ENCODE data around the gene TMEM170B. TPM values are rescaled to one million over a fixed set of nuclear protein-coding genes. Genes with fewer than 3 reads are reported as not detected.

The TMEM170B gene
- total and polyA plus RNA-seq, 2 of the 8 experiments (the other 6 are each of a cell fraction or from before 2014, with no cell fraction given): 0.80 to 4.3 TPM

DNA sequence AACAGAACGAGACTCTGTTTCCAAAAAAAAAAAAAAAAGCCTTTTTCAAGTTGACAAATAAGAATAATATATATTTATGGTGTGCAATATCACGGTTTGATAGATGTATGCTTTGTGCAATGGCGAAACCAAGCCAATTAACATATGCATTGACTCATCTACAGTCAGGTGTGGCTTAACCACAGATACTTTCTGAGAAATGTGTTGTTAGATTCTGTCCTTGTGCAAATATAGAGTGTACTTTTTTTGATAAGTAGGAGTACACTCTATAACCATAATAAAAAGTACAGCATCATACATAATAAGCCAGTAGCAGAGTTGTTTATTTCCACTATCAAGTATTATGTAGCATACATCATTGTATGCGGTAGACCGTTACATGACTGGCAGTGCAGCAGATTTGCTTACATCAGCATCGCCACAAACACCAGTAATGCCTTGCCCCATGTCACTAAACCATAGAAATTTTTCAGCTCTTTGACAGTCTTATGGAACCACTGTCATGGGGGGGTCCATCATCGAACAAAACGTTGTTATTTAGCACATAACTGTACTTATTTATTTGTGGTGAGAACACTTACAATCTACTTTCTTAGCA lies 59.2 kb downstream of the TMEM170B start:
- H2BK5ac ChIP-seq (ENCODE audit: low read depth, low read length): no peak overlapping the region
- H3K79me1 ChIP-seq (ENCODE audit: low read depth, low read length): no peaks in the 10 kb centered on the region
- H2AFZ ChIP-seq (ENCODE audit: low read length): no peak overlapping the region
- no peak overlapping the region for H4K5ac ChIP-seq (ENCODE audit: insufficient read length, low read depth, low read length)
- H2BK15ac ChIP-seq (ENCODE audit: low read length): no peak overlapping the region
- H3K4ac ChIP-seq (replicated peaks; ENCODE audit: insufficient read length, low read depth, low read length): no peak overlapping the region
- CTCF ChIA-PET (ENCODE audit: partially characterized antibody): interaction anchor here (0.7 to 3.8 kb wide), 15 partner anchors 9 to 1320 kb away, joined by 3 to 18 read pairs (median 4); no protein-coding TSS in a partner anchor
- no peak overlapping the region for H3K4me2 ChIP-seq (ENCODE audit: insufficient read depth in 1 of 2, low read depth in 2 of 2, low read length in 2 of 2)
- no peak overlapping the region for H2BK20ac ChIP-seq (ENCODE audit: low read length)
- POLR2A ChIA-PET (ENCODE audit: partially characterized antibody): no interaction called here
- H2BK120ac ChIP-seq (replicated peaks; ENCODE audit: low read depth, low read length): no peak overlapping the region
- no peaks in the 10 kb centered on the region for H3K36me3 ChIP-seq (ENCODE audit: control insufficient read depth in 2 of 4, insufficient read depth in 4 of 4, low read length in 3 of 4)
- no peaks in the 10 kb centered on the region for H3K9me3 ChIP-seq (ENCODE audit: insufficient read depth in 2 of 2, low read depth in 1 of 2, low read length in 1 of 2)
- no peak overlapping the region for H3K18ac ChIP-seq (ENCODE audit: extremely low read depth, low read length)
- no peak for FAIRE-seq
- no peak overlapping the region for H3K23ac ChIP-seq (ENCODE audit: insufficient read length)
- no peak overlapping the region; the same call in 1 of the 2 replicates for H2BK12ac ChIP-seq (ENCODE audit: low read depth, low read length)
- no peaks in the 10 kb centered on the region for H4K20me1 ChIP-seq (replicated peaks in 1 of 2; ENCODE audit: control insufficient read depth in 1 of 2, insufficient read depth in 2 of 2, low read length in 2 of 2)
- no peak overlapping the region for H2AK5ac ChIP-seq (ENCODE audit: low read depth, low read length)
- no peak for DNase-seq (ENCODE audit: low read depth in 1 of 2, low spot score in 2 of 2)
- WGBS, 2 experiments (ENCODE audit: extremely low coverage in 1 of 2, insufficient coverage in 1 of 2, insufficient read length in 1 of 2, insufficient replicate concordance in 2 of 2, low coverage in 1 of 2, low lambda C conversion rate in 2 of 2, missing lambda C conversion rate in 1 of 2): 80% methylated on average over 8 of the region's 8 CpGs; no CpG with 5 or more reads in 1 of the 2 experiments
- H3K23me2 ChIP-seq (ENCODE audit: low read depth, low read length): no peaks in the 10 kb centered on the region; the same call in 1 of the 2 replicates
- no peak overlapping the region for H4K91ac ChIP-seq (replicated peaks; ENCODE audit: insufficient read length, low read length)
- H3K4me3 ChIP-seq (ENCODE audit: extremely low read depth in 1 of 4, insufficient read depth in 2 of 4, low read depth in 3 of 4, low read length in 4 of 4): no peak overlapping the region
- H3K27ac ChIP-seq (ENCODE audit: low read depth, low read length): no peak overlapping the region
- no peak overlapping the region for H3K14ac ChIP-seq (ENCODE audit: insufficient read length)
- H3K79me2 ChIP-seq (ENCODE audit: control insufficient read depth in 1 of 2, insufficient read depth in 2 of 2, low read length in 2 of 2): no peaks in the 10 kb centered on the region
- H3K27me3 ChIP-seq (replicated peaks in 1 of 4; ENCODE audit: control insufficient read depth in 3 of 4, extremely low read depth in 1 of 4, insufficient read depth in 3 of 4, low read length in 3 of 4): no peaks in the 10 kb centered on the region
- H4K8ac ChIP-seq (ENCODE audit: extremely low read depth, insufficient read depth, low read length): no peak overlapping the region
- no peak overlapping the region for H3K56ac ChIP-seq (replicated peaks; ENCODE audit: insufficient read length, low read depth, low read length)
- TF ChIP-seq EGR1 (IDR thresholded peaks at IDR 0.05; ENCODE audit: borderline replicate concordance, low read depth, low read length): no peak
- TF ChIP-seq SIRT6 (IDR thresholded peaks at IDR 0.05; ENCODE audit: low read length): no peak
- no peak for TF ChIP-seq TEAD4 (IDR thresholded peaks at IDR 0.05; ENCODE audit: low read depth, low read length)
- TF ChIP-seq POLR2A (IDR thresholded peaks at IDR 0.05; ENCODE audit: control extremely low read depth in 1 of 2, low read depth in 2 of 2, low read length in 2 of 2): no peak
- TF ChIP-seq GABPA (IDR thresholded peaks at IDR 0.05; ENCODE audit: borderline replicate concordance, insufficient read depth, low read length): no peak
- no peak for TF ChIP-seq CHD2 (IDR thresholded peaks at IDR 0.05; ENCODE audit: low read length)
- TF ChIP-seq KDM1A (IDR thresholded peaks at IDR 0.05; ENCODE audit: borderline replicate concordance, low read length): no peak
- TF ChIP-seq SP4 (IDR thresholded peaks at IDR 0.05; ENCODE audit: low read length): no peak
- TF ChIP-seq RXRA (IDR thresholded peaks at IDR 0.05; ENCODE audit: insufficient read depth, low read depth, low read length): no peak
- no peak for TF ChIP-seq NANOG (IDR thresholded peaks at IDR 0.05; ENCODE audit: insufficient read depth, low read depth, low read length, poor library complexity, severe bottlenecking)
- TF ChIP-seq POLR2AphosphoS5 (IDR thresholded peaks at IDR 0.05; ENCODE audit: low read depth, low read length): no peak
- TF ChIP-seq SIX5 (IDR thresholded peaks at IDR 0.05; ENCODE audit: low read depth, low read length): no peak
- TF ChIP-seq SP1 (IDR thresholded peaks at IDR 0.05; ENCODE audit: low read depth, low read length): no peak
- TF ChIP-seq CBX8 (IDR thresholded peaks at IDR 0.05; ENCODE audit: borderline replicate concordance, low read depth, low read length): no peak
- H3K9ac ChIP-seq (replicated peaks in 1 of 4; ENCODE audit: extremely low read depth in 1 of 4, low read depth in 3 of 4, low read length in 3 of 4): no peak overlapping the region
- peaks cover 0 to 2% (median 0%) of the 10 kb centered on the region in 4 experiments; a peak in 1 of 7 replicates for H3K4me1 ChIP-seq (replicated peaks in 1 of 4; ENCODE audit: control insufficient read depth in 3 of 4, insufficient read depth in 4 of 4, low read length in 3 of 4)
